HCT116 (cell line): Measurements from ENCODE around the gene APLP1.

ENCODE experiments used
- CBX3 ChIP-seq: IDR thresholded peaks from 2 replicates; pipeline ENCODE4 v1.6.1; 2012; ENCODE audit warnings: low read depth
- CEBPB ChIP-seq: IDR thresholded peaks from 2 replicates; pipeline ENCODE4 v1.6.1; 2012; ENCODE audit warnings: low read depth
- ELF1 ChIP-seq: IDR thresholded peaks from 2 replicates; pipeline ENCODE4 v1.6.1; 2012; ENCODE audit warnings: low read depth, borderline replicate concordance
- EZH2 ChIP-seq: fragments of 200-600 bp; sonication (generic); IDR thresholded peaks from 2 replicates; pipeline ENCODE4 v1.6.1; 2017; ENCODE audit warnings: antibody characterized with exemption, mixed run types
- EZH2phosphoT487 ChIP-seq: fragments of 200-600 bp; IDR thresholded peaks from 2 replicates; pipeline ENCODE4 v1.6.1; 2018; ENCODE audit warnings: antibody characterized with exemption, borderline replicate concordance
- POLR2A ChIP-seq: IDR thresholded peaks from 2 replicates; pipeline ENCODE4 v1.7.0; 2011; ENCODE audit warnings: borderline replicate concordance; ENCODE audit not compliant: insufficient read depth, insufficient read length; ENCODE audit errors: extremely low read depth
- POLR2AphosphoS5 ChIP-seq: IDR thresholded peaks from 2 replicates; pipeline ENCODE4 v1.6.1; 2011; ENCODE audit warnings: mild to moderate bottlenecking, low read depth, low read length, moderate library complexity
- REST ChIP-seq: IDR thresholded peaks from 2 replicates; pipeline ENCODE4 v1.6.1; 2012; ENCODE audit warnings: low read depth
- SIN3A ChIP-seq: IDR thresholded peaks from 2 replicates; pipeline ENCODE4 v1.6.1; 2012; ENCODE audit warnings: low read depth
- SP1 ChIP-seq: IDR thresholded peaks from 2 replicates; pipeline ENCODE4 v1.6.1; 2012; ENCODE audit warnings: low read depth
- SRF ChIP-seq: IDR thresholded peaks from 2 replicates; pipeline ENCODE4 v1.6.1; 2012; ENCODE audit warnings: low read depth
- TF ChIP-seq, protein P1 (sequence below), 3 experiments: fragments of 200-600 bp in 1 of 3; sonication (generic) in 1 of 3; IDR thresholded peaks in 2 of 3; conservative IDR thresholded peaks in 1 of 3; 2 replicates each; pipeline ENCODE4 v1.5.1; 2012 to 2017; ENCODE audit warnings: low read depth in 2 of 3, low read length in 2 of 3, antibody characterized with exemption in 1 of 3, borderline replicate concordance in 1 of 3, control low read depth in 1 of 3, mild to moderate bottlenecking in 1 of 3, mixed read lengths in 1 of 3, mixed run types in 1 of 3, moderate library complexity in 1 of 3; ENCODE audit not compliant: insufficient read depth in 1 of 3
- TF ChIP-seq, protein P2 (sequence below): IDR thresholded peaks from 2 replicates; pipeline ENCODE4 v1.6.1; 2012
- TF ChIP-seq, protein P3 (sequence below): IDR thresholded peaks from 2 replicates; pipeline ENCODE4 v1.6.1; 2012

DNA sequence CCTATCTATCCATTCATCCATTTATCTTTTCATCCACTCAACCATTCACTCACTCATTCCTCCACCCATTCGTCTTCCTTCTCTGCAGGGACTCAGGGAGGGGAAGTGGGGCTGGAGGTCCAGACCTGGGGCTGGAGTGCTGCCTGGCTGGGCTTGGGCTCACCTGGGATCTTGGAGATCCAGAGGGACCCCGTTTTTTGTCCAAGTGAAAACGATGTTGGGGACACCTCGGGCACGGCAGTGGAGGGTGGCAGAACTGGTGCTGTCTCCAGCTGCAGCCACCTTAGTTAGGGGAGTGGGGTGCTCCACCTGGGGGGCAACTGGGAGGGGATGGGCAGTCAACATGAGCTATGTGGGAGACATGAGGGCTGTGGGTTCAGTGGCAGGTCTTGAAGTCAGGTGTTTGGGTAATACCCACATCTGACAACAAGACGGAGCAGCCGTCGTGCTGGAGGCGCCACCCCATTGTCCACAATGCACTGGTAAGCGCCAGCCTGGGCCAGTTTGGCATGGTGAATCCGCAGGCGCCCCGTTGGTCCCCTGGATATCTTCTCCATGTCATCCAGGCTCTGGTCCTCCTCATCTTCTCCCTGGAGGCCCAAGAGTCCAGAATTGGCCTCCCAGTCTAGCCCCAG lies 26.3 kb upstream of the APLP1 start:
- no peak for TF ChIP-seq EZH2phosphoT487
- TF ChIP-seq EZH2 = no peak
- TF ChIP-seq, protein P1, sequence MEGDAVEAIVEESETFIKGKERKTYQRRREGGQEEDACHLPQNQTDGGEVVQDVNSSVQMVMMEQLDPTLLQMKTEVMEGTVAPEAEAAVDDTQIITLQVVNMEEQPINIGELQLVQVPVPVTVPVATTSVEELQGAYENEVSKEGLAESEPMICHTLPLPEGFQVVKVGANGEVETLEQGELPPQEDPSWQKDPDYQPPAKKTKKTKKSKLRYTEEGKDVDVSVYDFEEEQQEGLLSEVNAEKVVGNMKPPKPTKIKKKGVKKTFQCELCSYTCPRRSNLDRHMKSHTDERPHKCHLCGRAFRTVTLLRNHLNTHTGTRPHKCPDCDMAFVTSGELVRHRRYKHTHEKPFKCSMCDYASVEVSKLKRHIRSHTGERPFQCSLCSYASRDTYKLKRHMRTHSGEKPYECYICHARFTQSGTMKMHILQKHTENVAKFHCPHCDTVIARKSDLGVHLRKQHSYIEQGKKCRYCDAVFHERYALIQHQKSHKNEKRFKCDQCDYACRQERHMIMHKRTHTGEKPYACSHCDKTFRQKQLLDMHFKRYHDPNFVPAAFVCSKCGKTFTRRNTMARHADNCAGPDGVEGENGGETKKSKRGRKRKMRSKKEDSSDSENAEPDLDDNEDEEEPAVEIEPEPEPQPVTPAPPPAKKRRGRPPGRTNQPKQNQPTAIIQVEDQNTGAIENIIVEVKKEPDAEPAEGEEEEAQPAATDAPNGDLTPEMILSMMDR (IDR thresholded peaks at IDR 0.05 in 2 of 3, conservative IDR thresholded peaks at IDR 0.05 in 1 of 3; ENCODE audit: borderline replicate concordance in 1 of 3, insufficient read depth in 1 of 3, low read depth in 2 of 3, low read length in 2 of 3) = no peak
- no peak for TF ChIP-seq ELF1
- no peak for TF ChIP-seq SP1
- TF ChIP-seq POLR2AphosphoS5 = no peak
- TF ChIP-seq POLR2A = no peak
- no peak for TF ChIP-seq SRF
- TF ChIP-seq, protein P2, sequence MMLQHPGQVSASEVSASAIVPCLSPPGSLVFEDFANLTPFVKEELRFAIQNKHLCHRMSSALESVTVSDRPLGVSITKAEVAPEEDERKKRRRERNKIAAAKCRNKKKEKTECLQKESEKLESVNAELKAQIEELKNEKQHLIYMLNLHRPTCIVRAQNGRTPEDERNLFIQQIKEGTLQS = no peak
- no peak for TF ChIP-seq SIN3A
- TF ChIP-seq, protein P3, sequence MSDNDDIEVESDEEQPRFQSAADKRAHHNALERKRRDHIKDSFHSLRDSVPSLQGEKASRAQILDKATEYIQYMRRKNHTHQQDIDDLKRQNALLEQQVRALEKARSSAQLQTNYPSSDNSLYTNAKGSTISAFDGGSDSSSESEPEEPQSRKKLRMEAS = no peak
- TF ChIP-seq REST = no peak
- TF ChIP-seq CEBPB = no peak
- no peak for TF ChIP-seq CBX3
